Hindlimb muscle (tissue), 1 donor: Measurements from ENCODE around the gene MAN2A1. TPM values are rescaled to one million over a fixed set of nuclear protein-coding genes. Genes with fewer than 3 reads are reported as not detected.
"Not testable (repeated sequence)": the region's sequence is repeated elsewhere in the genome, so short reads cannot be mapped to it uniquely, and the experiment has no call there.

Source experiments
- DNase-seq: peaks from one replicate; pipeline ENCODE4 v3.0.0-alpha.2; 2013
- polyA plus RNA-seq: library from polyadenylated mRNA; unstranded; fragments of 120-200 nt; gene quantifications from one replicate; pipeline ENCODE4 v1.2.1, GENCODE V29; 2013; ENCODE audit not compliant: insufficient read length

The MAN2A1 gene
- polyA plus RNA-seq, 1 donor: 39.6 TPM

DNA sequence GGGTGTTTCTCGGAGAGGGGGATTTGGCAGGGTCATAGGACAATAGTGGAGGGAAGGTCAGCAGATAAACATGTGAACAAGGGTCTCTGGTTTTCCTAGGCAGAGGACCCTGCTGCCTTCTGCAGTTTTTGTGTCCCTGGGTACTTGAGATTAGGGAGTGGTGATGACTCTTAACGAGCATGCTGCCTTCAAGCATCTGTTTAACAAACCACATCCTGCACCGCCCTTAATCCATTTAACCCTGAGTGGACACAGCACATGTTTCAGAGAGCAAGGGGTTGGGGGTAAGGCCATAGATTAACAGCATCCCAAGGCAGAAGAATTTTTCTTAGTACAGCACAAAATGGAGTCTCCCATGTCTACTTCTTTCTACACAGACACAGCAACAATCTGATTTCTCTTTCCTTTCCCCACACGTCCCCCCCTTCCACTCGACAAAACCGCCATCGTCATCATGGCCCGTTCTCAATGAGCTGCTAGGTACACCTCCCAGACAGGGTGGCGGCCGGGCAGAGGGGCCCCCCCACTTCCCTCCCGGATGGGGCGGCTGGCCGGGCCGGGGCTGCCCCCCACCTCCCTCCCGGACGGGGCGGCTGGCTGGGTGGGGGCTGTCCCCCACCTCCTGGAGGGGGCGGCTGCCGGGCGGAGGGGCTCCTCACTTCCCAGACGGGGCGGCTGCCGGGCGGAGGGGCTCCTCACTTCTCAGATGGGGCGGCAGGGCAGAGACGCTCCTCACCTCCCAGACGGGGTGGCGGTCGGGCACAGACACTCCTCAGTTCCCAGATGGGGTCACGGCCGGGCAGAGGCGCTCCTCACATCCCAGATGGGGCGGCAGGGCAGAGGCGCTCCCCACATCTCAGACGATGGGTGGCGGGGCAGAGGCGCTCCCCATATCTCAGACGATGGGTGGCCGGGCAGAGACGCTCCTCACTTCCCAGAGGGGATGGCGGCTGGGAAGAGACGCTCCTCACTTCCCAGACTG lies 142.8 kb downstream of the MAN2A1 start:
- DNase-seq: not testable (repeated sequence)

DNA sequence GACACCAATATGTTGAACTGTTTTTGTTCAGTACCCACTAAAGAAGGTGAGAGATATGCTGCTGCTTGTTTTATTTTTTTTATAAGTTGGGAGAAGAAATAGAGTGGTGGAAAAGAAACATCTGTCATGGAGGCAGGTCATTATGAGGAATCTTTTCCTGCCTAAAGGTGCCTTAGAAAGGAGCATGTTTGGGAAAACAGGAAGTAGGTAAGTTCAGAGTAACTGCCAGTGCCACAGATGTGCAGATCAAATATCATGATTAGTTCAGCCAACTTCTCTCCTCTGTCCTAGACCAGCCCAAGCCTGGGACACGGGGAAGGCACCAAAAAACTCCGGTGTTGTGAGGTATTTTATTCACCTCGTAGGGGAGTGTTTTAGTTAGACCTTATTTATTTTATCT lies 144.2 kb downstream of the MAN2A1 start:
- no peak for DNase-seq

DNA sequence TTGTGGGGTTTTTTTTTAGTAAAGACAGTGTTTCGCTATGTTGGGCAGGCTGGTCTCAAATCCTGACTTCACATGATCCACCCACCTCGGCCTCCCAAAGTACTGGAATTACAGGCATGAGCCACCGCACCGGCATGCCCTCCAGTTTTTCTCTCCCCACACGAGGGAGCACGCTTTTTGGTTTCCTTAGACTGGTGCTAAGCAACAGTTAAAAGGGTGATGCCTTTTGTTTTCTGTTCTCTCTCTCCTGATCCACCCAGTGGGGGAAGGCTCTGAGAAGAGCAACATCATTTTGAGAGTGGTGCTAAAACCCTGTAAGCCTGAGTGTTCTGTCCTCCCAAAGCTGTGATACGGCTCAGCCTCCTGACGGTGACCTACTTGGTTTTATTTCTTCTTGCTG lies 146.6 kb downstream of the MAN2A1 start:
- DNase-seq: no peak

DNA sequence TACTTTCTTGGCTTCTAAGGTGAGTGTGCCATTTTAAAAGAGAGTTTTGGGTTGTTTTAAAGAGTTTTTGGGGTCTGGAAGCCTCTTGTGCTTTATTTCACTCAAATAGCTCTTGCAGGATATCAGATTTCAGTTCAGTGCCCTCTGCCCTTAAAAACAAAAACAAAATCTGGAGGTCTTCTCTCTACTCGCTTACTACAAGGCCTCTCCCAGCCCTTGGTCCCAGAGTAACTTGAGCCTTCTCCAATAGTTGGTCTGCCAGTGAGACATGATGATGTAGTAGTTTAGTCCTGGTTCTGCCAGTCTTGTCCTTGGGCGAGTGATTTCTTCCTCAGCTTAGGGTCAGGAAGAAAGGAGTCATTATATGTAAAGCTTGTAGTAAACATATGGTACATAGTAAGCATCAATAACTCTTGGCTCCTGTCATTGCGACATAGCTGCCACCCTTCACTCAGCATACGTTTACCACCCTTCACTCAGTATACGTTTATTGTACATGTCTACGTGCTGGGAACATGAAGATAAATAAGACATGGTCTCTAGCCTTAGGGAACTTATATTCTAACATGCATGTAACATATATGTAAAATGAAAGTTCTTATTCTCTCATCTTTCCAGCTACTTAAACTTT lies 147.6 kb downstream of the MAN2A1 start:
- DNase-seq: no peak

DNA sequence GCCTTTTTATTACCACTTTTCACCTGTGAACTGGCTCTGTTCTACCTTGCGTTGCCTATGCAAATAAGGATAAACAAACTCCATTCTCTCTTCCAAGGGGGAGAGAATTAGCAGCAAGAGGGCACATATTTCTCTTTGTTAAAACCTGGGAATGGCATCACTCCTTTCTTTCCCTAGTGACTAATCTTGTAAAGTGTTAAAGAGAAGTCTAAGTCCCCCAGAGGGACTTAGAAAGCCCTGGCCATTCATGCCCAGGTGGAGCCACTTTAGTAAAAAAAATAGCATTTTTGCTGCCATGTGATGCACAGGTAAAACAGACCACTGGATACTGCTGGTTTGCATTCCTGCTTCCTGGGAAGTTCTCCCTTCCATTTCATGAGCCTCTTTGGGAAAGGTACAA lies 148.4 kb downstream of the MAN2A1 start:
- no peak for DNase-seq

DNA sequence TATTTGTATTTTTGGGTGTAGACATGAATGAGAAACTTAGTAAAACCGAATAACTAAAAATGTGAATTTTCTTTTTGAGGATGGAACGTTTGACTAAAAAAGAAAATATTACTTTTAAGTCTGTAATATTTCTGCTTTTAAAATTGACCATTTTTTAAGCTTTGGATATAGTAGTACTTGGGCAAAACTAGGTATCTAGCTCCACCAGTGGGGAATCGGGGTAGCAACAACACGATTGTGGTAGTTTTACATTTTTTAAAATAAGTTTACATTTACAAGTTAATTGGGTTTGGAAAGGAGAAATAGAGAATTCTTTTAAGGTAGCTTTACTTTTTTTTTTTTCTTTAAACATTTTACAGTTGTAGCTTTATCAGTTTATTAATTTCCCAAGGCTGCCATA lies 154.4 kb downstream of the MAN2A1 start:
- DNase-seq: no peak

DNA sequence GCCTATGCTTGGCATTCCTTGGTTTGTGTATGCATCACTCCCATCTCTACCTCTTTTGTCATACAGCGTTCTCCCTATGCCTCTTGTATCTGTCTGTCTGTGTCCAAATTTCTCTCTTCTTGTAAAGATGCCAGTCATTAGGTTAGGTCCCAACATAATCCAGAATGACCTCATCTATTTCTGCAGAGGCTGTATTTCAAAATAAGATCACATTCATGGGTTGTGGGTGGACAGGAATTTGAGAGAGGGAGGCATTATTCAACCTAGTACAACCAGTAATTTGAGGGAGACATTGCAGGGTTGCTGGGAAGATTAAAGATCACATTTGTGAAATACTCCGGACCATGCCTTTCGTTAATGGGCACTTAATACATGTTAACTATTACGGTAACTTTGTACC lies 155.0 kb downstream of the MAN2A1 start:
- DNase-seq: no peak

DNA sequence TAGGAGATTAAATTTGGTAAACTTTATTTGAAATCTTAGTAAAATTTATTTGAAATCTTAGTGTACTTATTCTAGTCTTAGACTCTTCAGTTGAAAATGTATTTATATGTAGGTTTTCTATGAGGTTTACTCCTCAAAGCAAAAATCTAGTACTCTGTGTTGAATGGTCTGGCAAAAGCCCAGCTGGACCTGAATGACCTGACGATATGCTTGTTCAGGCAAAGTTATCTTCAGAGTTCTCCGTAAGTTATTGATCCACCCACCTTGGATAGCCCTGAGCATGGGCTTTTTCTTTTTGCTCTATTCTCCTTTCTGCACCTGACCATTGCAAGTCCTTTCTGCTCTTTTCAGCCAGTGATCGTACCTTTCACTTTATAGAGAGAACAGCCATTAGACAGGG lies 158.4 kb downstream of the MAN2A1 start:
- DNase-seq: no peak

DNA sequence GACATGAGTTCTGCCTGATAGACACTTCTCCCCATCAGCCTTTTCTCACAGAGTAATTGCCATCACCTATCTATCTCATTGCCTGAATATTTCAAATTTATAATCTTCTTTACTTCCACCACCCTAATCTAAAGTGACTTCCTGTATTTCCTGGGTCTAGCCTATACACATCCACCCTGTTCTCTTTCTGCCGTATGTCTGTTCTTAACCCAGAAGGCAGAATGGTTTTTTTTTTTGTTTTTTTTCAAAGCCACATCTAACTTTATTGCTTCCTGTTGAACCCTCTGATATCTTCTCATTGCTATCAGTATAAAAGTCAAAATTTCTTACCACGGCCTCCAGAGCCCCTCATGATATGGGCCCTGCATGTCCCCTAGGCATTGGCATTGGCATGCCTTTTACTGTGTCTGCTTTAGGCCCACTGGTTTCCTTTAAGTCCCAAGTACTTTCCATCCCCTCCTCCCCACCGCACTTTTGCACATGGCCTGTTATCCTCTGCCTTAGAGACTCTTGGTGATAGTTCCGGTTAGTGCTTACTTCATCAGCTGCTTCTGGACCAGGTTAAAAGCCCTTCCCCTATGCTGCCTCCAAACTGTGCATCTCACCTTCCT lies 159.9 kb downstream of the MAN2A1 start:
- DNase-seq: no peak

DNA sequence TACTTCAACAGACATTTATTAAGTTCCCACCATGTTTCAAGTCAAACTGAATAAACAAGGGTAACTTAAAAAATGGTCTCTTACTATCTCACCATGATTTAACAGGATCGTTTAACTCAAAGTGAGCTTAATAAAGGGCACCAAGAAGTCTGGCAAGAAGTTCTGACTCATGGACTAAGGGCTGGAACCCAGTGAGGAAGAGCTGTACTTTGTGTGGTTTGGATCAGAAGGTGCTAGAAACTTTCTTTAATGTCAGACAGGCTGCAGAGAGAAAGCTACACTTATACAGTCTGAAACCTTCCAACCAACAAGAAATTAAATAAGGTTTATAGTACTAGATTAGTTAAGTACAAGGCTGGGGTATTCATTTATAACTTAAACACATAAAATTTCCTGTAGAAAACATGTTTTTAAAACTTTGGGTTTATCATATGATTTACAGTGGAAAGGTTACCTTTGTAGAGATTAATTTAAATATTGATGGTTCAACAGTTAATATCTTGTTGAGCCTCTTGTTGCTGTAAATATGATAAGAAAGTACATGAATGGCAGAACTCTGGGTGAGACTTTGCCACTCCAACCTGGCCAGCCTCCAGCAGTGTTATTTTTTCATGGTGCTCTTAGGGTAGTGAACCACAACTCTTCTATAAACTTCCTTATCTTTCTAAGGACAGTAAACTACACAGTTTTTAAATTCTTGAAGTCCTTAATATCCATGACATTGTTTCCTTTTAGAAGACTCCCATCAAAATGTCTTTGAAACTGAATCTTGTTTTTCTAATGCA lies 162.8 kb downstream of the MAN2A1 start:
- DNase-seq: no peak

DNA sequence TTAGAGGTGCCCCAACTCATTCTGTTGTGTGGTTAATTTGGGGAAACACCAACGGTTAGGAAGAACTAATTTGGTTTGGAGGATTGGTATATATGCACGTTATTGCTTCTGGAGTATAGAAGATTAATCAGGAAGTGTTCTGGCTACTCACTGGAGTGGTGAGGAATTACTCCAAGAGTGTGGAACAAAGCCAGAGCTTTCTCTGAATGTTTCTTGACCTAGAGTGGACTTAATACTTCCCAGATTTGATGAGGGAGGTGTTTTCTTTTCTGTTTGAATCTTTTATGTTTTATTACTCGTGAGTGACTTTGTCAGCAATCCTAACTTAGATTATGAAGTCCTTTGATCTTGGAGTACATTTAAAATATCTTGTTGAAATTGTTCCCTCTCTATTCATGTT lies 163.7 kb downstream of the MAN2A1 start:
- peak; percentile 15 for DNase-seq

DNA sequence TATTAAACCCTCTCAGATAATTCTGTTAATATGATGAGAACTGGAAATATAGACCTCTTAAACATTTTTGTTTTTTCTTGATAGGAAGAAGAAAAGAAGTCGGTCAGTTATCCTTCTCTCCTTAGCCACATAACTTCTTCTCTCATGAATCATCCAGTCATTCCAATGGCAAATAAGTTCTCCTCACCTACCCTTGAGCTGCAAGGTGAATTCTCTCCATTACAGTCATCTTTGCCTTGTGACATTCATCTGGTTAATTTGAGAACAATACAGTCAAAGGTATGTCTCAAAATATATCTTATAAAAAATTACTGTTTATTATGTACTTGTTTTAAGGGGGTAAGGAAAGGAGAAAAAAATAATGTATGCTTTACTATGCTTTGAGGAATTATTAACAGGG lies 165.3 kb downstream of the MAN2A1 start:
- no peak for DNase-seq

DNA sequence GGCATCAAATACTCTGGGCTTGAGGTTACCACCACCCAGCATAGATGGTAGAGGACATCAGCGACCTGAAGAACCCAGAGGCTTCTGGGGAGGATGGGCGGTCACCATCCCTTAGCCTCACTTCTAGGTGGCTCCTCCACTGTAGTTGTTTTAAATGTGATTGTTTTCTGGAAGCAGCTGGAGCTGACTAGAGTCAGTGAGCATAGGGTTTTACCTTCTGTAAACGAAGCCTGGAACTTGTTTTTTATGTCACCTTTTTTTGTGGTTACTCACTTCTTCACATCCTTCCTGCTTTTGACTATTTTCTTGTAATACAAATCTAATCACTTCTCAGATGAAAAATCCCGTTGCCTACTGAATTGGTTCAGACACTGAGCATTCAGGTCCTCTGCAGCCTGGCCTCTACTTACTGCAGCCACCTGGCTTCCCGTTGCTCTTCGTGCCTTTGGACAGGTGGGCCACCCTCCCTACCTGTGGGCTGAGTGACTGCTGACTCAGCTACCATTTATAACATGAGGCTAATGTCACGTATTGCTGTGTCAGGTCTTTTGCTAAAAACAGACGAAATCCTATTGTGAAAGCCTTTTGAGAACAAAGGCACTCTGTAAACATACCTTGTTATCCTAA lies 167.8 kb downstream of the MAN2A1 start:
- DNase-seq: no peak

DNA sequence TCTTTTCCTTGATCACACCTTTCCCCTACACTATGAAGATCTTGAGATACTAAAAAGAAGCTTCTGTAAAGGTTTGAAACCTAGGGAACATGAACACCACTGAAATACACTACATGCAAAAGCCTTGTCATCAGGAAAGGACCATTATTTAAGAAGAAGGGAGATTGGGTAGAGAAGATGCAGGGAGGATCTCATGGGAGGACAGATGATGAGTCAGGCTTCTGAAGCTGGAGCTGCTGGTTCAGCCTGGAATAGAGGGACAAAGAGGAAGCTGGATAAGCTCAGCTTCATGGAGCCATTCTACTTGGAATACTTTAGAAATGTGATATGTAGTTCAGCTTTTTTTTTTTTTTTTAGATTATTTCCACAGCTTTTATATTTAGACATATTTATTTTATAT lies 169.8 kb downstream of the MAN2A1 start:
- no peak for DNase-seq

DNA sequence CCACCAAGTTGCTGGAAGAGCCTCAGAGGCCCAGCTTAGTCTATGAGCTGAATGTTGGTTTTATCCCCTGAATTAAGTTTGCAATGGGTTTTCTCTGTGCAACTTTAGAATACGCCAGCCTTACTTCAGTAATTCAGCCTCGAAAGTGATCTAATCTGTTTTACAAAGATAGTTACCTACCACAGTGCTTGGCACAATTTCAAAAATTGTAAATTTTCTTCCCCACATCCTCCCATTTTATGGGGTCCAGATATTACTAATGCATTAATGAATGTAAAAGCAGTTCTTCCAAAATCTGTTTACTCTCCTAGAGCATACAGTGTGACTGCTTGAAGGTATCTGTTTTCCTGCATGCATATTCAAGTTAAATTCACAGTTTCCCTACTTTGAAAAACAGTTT lies 172.6 kb downstream of the MAN2A1 start:
- no peak for DNase-seq

DNA sequence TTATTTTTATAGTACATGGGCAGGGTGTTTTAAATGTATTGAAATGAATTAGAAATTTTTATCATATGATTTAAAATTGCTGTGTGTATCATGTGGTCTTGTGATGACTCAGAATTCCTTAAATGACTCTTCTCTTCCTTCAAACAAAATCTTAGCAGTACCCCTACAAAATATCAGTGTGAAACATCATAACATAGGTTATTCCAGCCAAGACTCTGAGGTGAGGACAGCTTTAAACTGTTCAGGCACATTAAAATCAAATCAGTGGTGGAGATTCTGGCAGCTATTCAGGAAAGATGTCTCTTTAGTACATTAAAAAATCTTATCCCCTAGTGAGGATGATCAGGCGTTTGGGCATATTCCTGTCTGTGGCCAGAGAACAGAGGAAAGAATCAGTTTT lies 174.0 kb downstream of the MAN2A1 start:
- no peak for DNase-seq

DNA sequence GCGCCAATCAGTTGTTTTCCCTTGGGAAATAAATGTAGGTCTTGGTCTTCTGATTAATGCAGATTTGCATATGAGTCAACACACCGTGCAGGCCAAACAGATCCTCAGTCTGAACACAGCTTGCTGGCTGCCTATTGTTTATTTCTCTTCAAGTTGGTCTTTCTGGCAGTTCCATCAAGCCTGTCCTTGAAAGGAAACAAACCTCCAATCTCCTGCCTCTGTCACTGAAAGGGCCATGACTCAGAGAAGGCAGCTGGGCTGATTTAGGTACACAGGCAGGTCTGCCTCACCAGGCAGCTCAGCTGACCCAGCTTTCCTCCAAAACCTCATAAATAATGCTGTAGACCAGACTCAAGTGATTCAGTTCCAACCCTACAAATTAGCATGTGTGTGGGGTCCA lies 175.9 kb downstream of the MAN2A1 start:
- no peak for DNase-seq

DNA sequence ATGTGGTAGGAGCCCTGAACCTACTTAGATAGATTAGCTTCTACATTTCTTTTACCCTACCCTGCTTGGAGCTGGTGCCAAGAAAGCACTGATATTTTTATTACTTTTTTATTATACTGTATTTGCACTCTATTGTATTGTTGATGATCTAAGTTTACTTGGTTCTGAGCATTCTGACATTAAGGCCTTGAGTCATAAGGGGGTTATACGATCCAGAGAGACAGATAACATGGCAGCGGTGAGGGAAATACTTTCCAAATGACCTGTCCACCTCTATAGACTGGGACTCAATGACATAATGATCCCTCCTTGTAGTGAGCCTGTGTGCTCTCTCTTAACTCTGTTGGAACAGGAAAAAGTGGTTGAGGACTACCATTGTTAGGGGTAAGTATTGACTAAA lies 176.3 kb downstream of the MAN2A1 start:
- no peak for DNase-seq

DNA sequence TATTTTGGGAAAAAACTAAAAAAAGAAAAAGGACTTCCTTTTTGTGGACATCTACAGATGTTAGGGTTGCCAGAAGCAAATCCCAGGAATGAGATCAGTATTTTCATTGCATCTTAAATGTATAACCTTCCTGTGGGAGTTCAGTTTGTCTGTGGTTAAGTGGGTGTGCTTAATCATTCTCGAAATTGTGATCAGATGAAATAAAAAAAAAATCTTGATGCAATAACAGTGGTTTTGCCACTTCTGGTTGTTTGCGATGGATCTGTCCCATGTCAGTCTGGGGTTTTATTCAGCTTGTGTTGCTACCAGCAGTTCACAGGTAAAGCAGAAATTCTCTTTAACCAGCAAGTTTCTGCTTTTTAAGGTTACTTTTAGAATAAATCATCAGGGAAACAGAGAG lies 179.0 kb downstream of the MAN2A1 start:
- DNase-seq: no peak

DNA sequence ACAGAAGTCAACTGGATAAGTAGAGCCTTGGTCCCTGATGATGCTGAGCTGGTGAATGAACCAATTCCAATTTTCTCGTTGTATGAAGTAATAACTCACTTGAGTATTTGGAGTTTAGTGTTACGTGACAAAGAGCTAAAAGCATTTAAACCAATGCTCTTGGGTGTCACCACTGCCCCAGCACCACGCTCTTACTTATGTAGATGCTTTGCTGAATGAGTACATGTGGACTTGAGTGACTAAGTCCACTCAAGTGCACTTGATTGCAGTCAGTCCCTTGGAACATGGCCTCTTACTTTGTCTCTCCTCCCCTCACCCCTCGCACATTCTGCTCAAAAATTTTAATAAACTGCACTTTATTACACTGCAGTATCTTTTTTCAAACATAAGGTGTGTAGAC lies 184.0 kb downstream of the MAN2A1 start:
- no peak for DNase-seq

DNA sequence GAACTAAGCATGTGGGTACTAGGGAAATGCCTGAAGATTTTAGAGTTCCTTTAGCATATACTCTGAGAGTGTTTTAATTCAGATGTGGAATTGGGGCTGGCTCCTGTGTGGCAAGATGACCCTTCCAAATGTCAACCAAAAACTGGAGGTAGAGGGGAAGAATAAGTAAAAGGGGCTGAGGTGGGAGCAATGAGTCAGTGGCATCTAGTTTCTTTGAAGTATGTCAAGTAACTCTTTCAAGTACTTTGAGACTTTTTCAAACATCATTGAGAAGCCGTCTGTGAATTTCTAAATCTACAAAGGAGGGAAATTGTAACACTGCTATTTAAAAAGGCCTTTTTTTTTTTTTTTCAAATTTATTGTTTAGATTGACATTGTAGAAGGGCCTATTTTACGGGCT lies 184.4 kb downstream of the MAN2A1 start:
- no peak for DNase-seq

DNA sequence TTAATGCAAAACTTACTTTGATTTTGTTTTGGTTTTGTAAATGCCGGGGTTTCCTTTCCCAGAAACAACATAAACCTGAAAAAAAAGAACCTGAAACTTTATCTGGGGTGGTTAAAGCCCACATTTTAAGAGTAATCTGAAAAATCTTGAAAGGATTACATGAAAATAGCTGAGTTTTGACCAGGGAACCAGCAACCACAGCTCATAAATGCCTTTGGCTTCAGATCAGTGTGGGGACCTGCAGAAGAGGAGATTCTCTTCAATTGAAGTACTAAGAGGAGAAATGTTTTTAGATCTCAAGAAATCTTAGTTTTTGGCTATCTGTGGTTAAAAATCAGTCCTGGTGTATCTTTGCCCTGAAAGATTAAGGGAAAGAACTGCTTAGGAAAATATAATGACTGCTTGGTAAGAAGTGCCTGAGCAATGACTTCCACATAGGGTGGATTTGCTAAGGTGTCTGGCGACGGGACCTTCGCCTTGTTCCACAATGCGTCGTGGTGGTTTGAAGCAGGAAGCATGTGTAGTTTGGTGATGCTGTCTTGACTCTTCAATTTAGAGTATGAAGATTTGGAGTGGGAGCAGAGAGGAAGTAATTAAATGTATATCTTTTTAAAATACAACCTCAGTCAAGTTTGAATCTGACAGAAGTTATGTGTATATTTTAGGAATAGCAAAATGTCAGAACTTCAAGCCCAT lies 186.5 kb downstream of the MAN2A1 start:
- DNase-seq: no peak
